Ammon's horn (tissue), 1 donor: ENCODE data around the gene CCNA2.
A peak's percentile ranks its signal among the peaks of the same experiment; 100 is the strongest.

ENCODE experiments used
- DNase-seq: peaks from one replicate; pipeline ENCODE4 v3.0.0-alpha.2; 2016; ENCODE audit warnings: low spot score

The CCNA2 gene

DNA sequence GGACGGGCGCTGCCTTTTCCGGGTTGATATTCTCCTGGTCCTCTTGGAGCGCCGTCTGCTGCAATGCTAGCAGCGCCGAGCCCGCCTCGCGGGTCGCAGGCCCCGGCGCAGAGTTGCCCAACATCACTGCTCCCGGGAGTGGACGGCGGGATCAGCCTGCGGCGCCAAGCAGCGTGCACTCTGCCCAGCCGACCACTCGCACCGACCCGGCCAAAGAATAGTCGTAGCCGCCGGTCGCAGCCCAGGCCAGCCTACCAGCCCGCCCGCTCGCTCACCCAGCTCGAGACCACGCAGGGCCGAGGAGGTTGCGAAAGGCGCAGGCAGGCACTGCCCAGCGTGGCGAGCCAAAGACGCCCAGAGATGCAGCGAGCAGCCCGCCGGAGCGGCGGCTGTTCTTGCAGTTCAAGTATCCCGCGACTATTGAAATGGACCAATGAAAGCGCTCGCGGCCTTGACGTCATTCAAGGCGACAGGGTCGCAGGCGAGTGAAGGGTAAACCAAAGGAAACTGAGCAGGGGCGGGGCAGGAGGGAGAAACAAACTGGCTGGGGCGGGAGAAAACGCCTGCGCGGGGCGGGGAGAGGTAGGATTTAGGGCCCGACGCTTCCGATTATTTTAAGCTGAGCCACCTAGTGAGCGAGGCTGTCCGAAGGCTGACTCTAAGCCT, at the start of gene CCNA2:
Gene CCNA2 (minus strand): TSS at position 379 of the 666 bp plus-strand sequence. CDS start 255 bp downstream, at position 124.
- DNase-seq = peak; percentile 97

- DNase-seq = peak; percentile 100
Observed at GRCh38 chr4:121869841-121870822, 46.4 kb upstream of the CCNA2 start, which contains the start of gene BBS7. Gene BBS7, minus strand, starts transcription at chr4:121870474. Its CDS starts 161 bp downstream, at chr4:121870313.

- DNase-seq = no peak
Observed at GRCh38 chr4:121863799-121864198, 40.1 kb upstream of the CCNA2 start.

- no peak for DNase-seq
Observed at GRCh38 chr4:121861426-121861825, 37.7 kb upstream of the CCNA2 start.

DNA sequence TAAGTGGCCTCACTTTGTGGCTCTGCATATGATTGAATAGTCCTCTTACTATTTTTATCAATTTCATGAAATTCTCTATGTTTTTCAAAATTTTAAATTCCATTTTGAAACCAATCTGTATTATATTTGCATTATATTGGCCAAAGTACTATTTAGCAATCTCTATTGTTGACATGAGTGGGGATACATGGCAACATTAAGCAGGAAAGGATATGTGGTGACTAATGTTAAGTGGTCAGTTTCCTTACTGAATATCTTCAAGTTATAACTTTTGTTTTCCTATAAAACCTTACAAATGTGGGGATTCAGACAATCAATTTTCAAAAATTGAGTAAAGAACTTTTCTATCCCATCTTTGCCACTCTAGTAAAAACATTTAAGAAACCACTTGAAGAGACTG, 36.4 kb upstream of the CCNA2 start:
- no peak for DNase-seq

GRCh38 chr4:121851354-121851753, 27.7 kb upstream of the CCNA2 start:
- no peak for DNase-seq

- DNase-seq = no peak
Observed at GRCh38 chr4:121846662-121847061, 23.0 kb upstream of the CCNA2 start.

DNA sequence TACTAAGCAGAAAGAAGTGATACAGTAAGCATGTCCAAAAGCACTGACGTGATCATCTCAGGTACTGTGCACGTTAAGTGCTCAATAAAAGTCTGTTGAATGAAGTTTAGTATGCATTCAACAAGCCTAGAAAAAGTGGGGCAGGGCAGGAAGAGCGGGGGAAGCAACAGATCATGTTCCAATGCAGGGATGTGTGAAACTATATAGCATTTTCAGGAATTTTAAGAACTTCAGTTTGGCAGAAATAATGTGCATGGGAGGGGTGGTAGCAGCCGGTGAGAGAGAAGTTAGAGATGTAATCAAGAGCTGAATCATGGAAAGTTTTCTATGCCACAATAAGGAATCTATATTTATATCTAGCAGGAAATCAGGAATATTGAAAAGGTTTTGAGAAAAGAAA, 19.2 kb upstream of the CCNA2 start:
- DNase-seq = no peak

DNA sequence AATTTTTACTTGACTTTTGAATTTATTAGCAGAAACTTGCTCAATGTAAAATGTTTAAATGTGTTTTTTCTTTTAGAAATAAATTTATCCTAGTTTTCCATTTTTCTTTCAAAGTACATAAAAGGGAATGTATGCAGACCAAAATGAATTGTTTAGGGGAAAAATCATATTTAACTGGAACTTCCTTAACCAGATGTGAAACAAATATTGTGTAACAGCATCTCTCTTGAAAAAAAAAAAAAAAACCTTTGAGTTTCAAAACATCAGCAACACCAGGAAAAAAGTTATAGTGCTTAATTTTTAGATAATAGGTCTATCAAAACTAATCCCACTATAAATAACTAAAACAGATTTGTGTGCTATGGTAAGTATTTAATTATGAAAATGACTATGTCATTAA, 14.5 kb upstream of the CCNA2 start:
- DNase-seq = no peak

DNA sequence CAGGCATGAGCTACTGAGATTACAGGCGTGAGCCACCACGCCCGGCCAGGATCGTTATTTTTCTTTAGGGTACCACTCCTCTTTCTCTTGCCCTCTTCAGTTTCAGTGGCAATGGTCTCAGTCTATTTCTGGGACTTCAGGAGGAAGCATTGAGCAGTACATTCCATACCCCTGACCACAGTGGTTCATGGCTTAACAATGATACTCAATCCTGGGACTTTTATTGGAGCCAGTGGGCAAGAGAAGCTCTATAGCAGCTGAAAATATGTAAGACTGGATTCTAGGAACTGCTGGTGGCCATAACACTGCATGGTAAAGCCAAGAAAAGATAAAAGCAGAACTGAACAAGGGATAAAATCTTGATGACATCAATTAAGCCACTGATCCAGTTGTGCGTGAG, 5.8 kb upstream of the CCNA2 start:
- no peak for DNase-seq

DNA sequence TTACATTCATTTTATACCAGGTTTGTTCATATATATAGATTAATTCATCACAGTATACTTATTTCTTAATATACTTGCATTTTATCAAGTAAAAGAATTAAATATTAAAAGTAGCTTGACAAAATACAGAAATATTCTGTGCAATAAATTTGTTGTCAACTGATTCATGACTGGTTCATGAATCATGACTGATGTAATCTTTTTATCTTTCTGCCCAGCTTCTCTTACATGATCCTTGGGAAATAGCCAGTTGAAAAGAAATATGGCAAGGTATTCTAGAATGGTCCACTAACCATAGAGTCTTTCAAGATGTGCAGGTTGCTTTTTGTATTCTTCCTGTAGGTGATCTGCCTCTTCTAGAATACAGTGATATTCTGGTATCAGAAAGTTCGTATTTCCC, 4.2 kb upstream of the CCNA2 start:
- no peak for DNase-seq

- DNase-seq = peak; percentile 3
Observed at GRCh38 chr4:121824950-121825349, 1.3 kb upstream of the CCNA2 start.

GRCh38 chr4:121824171-121824527, 466 bp upstream of the CCNA2 start:
- no peak for DNase-seq

- peak; percentile 8 for DNase-seq
Observed at GRCh38 chr4:121822796-121823504, 733 bp downstream of the CCNA2 start.

GRCh38 chr4:121822047-121822446, 1.6 kb downstream of the CCNA2 start:
- DNase-seq = no peak

- no peak for DNase-seq
Observed at GRCh38 chr4:121819216-121819965, 4.3 kb downstream of the CCNA2 start.

DNA sequence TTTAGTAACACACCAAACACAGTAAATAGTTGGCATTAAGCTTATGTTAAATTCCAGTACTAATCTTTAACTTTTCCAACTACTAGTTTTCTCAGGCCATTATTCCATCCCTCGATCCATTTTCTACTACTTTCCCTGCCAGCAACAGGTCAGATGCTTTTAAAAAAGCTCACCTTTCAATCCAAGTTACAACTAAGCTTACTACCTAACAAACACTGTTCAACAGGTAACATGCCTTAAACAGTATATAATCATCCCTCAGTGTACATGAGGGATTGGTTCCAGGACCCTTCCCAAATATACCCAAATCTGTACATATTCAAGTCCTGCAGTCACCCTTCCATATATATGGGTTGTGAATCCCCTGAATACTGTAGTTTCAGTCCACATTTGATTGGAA, 5.5 kb downstream of the CCNA2 start:
- no peak for DNase-seq

GRCh38 chr4:121817701-121818100, 6.0 kb downstream of the CCNA2 start:
- no peak for DNase-seq

- no peak for DNase-seq
Observed at GRCh38 chr4:121817006-121817405, 6.7 kb downstream of the CCNA2 start.

GRCh38 chr4:121814756-121815155, 8.9 kb downstream of the CCNA2 start:
- no peak for DNase-seq

- no peak for DNase-seq
Observed at GRCh38 chr4:121811122-121811521, 12.6 kb downstream of the CCNA2 start.

DNA sequence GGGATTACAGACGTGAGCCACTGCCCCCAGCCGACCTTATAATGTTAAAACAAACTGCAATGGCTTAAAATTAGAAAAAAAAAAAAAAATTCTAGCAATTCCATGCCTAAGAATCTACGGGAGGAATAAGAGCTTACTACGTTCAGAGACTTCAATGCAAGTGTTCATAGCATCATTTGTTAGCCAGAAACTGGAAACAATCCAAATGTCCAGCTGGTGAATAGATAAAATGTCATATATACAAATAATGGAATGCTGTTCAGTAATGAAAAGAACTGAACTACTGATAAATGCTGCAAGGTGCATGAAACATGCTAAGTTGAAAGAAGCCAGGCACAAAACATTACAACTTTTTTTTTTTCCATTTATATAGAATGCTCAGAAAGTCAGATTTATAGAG, 17.3 kb downstream of the CCNA2 start:
- DNase-seq = no peak
